ENCODE data around the gene SET.

DNA sequence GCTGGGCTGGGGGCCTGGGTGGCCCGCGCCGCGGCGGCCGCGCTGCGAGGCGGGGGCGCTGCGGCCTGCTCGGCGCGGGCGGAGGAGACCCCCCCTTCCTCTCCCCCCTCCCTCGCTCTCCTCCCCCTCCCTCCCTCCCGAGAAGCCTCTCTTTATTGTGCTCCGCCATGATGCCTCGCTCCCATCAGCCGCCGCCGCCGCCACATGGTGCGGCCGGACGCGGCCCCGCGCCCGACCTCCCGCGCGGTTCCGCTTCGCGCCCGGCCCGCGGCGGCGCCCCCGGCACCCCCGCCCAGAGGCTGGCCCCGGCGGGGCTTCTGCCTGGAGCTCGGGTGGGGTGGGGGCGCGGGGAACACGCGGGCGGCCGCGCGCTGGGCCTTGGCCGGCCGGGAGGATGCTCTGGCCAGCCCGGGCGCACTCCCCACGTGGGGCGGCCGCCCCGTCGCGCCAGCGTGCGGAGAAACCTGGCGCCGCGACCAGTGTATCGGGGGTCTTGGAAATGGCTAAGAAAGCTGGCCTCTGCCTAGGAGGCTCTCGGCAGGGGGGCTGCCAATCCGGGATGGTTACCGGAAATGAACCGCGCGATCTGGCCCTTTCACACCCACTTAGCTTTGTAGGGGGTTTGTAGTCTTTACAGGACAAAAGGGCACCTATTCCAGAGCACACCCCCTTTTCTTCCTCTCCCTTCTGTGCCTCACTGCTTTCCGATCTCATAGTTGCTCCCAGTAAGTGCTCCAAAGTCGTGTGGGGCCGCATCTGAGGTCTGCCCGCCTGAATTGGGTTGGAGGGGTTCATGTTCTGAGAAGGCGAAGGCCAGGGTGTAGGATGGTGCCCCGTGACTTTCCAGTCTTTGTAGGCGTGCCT lies 1.0 kb downstream of the SET start:
- TF ChIP-seq, protein P1, sequence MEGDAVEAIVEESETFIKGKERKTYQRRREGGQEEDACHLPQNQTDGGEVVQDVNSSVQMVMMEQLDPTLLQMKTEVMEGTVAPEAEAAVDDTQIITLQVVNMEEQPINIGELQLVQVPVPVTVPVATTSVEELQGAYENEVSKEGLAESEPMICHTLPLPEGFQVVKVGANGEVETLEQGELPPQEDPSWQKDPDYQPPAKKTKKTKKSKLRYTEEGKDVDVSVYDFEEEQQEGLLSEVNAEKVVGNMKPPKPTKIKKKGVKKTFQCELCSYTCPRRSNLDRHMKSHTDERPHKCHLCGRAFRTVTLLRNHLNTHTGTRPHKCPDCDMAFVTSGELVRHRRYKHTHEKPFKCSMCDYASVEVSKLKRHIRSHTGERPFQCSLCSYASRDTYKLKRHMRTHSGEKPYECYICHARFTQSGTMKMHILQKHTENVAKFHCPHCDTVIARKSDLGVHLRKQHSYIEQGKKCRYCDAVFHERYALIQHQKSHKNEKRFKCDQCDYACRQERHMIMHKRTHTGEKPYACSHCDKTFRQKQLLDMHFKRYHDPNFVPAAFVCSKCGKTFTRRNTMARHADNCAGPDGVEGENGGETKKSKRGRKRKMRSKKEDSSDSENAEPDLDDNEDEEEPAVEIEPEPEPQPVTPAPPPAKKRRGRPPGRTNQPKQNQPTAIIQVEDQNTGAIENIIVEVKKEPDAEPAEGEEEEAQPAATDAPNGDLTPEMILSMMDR (conservative IDR thresholded peaks at IDR 0.05 in 1 of 2, IDR thresholded peaks at IDR 0.05 in 1 of 2; ENCODE audit: extremely low read depth in 1 of 2, insufficient read depth in 1 of 2, low read depth in 1 of 2, low read length in 2 of 2): no peak
- TF ChIP-seq EZH2 (IDR thresholded peaks at IDR 0.05; ENCODE audit: borderline replicate concordance, low read length): no peak

All from mammary epithelial cell (primary cell).